ENCODE measurements around the gene GSG1L.
A peak's percentile ranks its signal among the peaks of the same experiment; 100 is the strongest.

GSG1L gene

DNA sequence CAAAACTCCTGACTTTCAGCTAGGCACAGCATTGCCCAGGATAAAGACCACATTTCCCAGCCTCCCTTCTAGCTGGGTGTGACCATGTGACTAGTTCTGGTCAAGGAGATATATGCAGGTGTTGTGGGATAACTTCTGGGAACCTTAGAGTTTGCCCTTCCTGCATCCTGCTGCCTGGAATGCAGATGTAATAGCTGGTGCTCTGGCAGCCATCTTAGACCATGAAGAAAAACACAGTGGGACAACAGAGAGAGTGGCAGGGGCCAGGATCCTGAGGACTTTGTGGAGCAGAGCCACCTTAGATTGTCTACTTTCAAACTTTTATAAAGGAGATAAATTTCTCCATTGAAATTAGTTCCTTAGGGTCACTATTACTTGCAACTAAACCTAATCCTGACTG is 101.3 kb downstream of the GSG1L start:
- Histone ChIP-seq H3K4me1 (ENCODE audit: control insufficient read depth in 2 of 2, insufficient read depth in 1 of 2, low read depth in 1 of 2, low read length in 2 of 2) (no peaks in the 10 kb centered on the region), H3K27ac (replicated peaks; ENCODE audit: low read length) (no peak overlapping the region), H3K4me3 (ENCODE audit: low read length in 2 of 2) (no peak overlapping the region), H3K18ac (ENCODE audit: low read length) (no peak overlapping the region), H2BK12ac (ENCODE audit: low read length) (no peak overlapping the region), H3K9ac (ENCODE audit: low read depth, low read length, poor library complexity) (no peak overlapping the region), H4K91ac (ENCODE audit: low read depth, low read length, poor library complexity) (no peak overlapping the region), H2AK5ac (ENCODE audit: low read depth, low read length) (no peak overlapping the region), H3K27me3 (ENCODE audit: control insufficient read depth in 3 of 3, insufficient read depth in 3 of 3, low read depth in 1 of 3, low read length in 3 of 3) (no peaks in the 10 kb centered on the region), H3K9me3 (replicated peaks in 1 of 2; ENCODE audit: control insufficient read depth in 2 of 2, insufficient read depth in 1 of 2, low read depth in 1 of 2, low read length in 2 of 2) (no peaks in the 10 kb centered on the region), H3K23ac (ENCODE audit: low read depth, low read length, poor library complexity) (no peak overlapping the region), H3K36me3 (replicated peaks in 1 of 2; ENCODE audit: control insufficient read depth in 2 of 2, insufficient read depth in 2 of 2, low read length in 2 of 2) (no peaks in the 10 kb centered on the region), H2AFZ (ENCODE audit: low read length) (no peak overlapping the region), H3K14ac (ENCODE audit: low read length) (no peak overlapping the region), H2BK15ac (ENCODE audit: low read length) (no peak overlapping the region), H4K8ac (ENCODE audit: low read depth, low read length) (no peak overlapping the region), H2BK120ac (ENCODE audit: low read depth, low read length) (no peak overlapping the region), H3K4ac (ENCODE audit: low read length) (no peak overlapping the region), H2BK5ac (ENCODE audit: low read length) (no peak overlapping the region), H3K4me2 (ENCODE audit: insufficient read depth, low read length, poor library complexity, severe bottlenecking) (no peak overlapping the region), H3K79me1 (ENCODE audit: low read depth, low read length) (no peaks in the 10 kb centered on the region)
- no peak for DNase-seq (ENCODE audit: low spot score)

DNA sequence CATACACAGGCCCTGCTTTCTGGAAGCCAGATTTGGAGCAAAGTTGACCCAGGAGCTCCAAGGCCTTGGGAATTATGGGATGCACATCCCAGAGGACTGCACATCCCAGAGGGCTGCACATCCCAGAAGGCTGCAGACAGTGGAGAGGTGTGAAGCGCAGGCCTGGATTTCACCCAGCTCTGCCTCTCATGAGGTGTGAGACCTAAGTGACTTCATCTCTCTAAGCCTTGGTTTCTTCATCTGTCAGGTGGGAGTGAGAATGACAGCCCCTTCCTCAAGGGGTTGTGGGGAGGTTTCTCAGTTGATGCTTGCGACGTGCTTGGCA is 102.3 kb downstream of the GSG1L start:
- Histone ChIP-seq H4K8ac (ENCODE audit: low read depth, low read length) (no peak overlapping the region), H3K36me3 (replicated peaks in 1 of 2; ENCODE audit: control insufficient read depth in 2 of 2, insufficient read depth in 2 of 2, low read length in 2 of 2) (no peaks in the 10 kb centered on the region), H3K9me3 (replicated peaks in 1 of 2; ENCODE audit: control insufficient read depth in 2 of 2, insufficient read depth in 1 of 2, low read depth in 1 of 2, low read length in 2 of 2) (peaks cover 0 to 4% of the 10 kb centered on the region in 2 donors), H3K4me3 (ENCODE audit: low read length in 2 of 2) (no peak overlapping the region), H3K18ac (ENCODE audit: low read length) (no peak overlapping the region), H3K4ac (ENCODE audit: low read length) (no peak overlapping the region), H3K4me2 (ENCODE audit: insufficient read depth, low read length, poor library complexity, severe bottlenecking) (no peak overlapping the region), H3K27me3 (ENCODE audit: control insufficient read depth in 3 of 3, insufficient read depth in 3 of 3, low read depth in 1 of 3, low read length in 3 of 3) (no peaks in the 10 kb centered on the region), H3K79me1 (ENCODE audit: low read depth, low read length) (no peaks in the 10 kb centered on the region), H3K23ac (ENCODE audit: low read depth, low read length, poor library complexity) (no peak overlapping the region), H3K14ac (ENCODE audit: low read length) (no peak overlapping the region), H2BK15ac (ENCODE audit: low read length) (no peak overlapping the region), H2BK12ac (ENCODE audit: low read length) (no peak overlapping the region), H2AK5ac (ENCODE audit: low read depth, low read length) (no peak overlapping the region), H4K91ac (ENCODE audit: low read depth, low read length, poor library complexity) (no peak overlapping the region), H3K27ac (replicated peaks; ENCODE audit: low read length) (no peak overlapping the region), H2BK120ac (ENCODE audit: low read depth, low read length) (no peak overlapping the region), H2AFZ (ENCODE audit: low read length) (no peak overlapping the region), H2BK5ac (ENCODE audit: low read length) (no peak overlapping the region), H3K9ac (ENCODE audit: low read depth, low read length, poor library complexity) (no peak overlapping the region), H3K4me1 (ENCODE audit: control insufficient read depth in 2 of 2, insufficient read depth in 1 of 2, low read depth in 1 of 2, low read length in 2 of 2) (no peaks in the 10 kb centered on the region)
- no CpG with 5 or more reads among the region's 3 CpGs for WGBS, 2 donors (ENCODE audit: extremely low coverage in 2 of 2, insufficient read length in 2 of 2, insufficient replicate concordance in 1 of 2)
- DNase-seq (ENCODE audit: low spot score), result no peak

DNA sequence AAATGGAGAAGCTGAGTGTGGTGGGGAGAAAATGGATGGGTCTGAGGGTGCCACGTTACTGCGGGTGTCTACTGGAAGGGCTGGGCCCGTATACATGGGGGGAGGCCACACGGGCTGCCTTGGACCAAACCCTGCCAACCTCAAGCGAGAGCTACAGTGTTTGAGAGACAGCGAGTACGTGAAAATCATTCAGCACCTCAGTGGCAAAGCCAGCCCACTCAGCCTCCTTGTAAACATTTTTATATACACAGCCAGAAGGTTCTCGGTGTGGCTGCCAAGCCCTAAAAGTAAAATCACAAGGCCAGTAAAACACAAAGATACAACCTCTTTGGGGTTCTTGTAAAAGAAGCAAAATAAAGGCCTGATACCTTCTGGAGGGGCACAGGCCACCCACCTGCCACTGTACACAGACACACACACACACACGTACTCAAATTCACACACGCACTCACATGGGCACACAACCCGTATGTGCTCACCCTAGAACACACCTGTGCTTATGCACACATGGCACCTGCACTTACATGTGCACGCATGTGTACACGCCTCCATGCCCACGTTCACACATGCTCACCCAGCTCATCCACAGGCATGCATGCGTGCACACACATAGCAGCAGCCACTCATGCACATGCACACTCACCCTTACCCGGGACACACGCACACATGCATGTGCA is 102.8 kb downstream of the GSG1L start:
- no peaks in the 10 kb centered on the region for H3K36me3 ChIP-seq (replicated peaks in 1 of 2; ENCODE audit: control insufficient read depth in 2 of 2, insufficient read depth in 2 of 2, low read length in 2 of 2)
- H3K4me3 ChIP-seq (ENCODE audit: low read length in 2 of 2), result peak overlapping the region in 1 of 2 donors; percentile 33
- H3K9ac ChIP-seq (ENCODE audit: low read depth, low read length, poor library complexity), result peak overlapping the region; percentile 80

GRCh38 chr16:27959914-27960313 is 103.6 kb downstream of the GSG1L start:
- no CpG with 5 or more reads among the region's 4 CpGs for WGBS, 2 donors (ENCODE audit: extremely low coverage in 2 of 2, insufficient read length in 2 of 2, insufficient replicate concordance in 1 of 2)
- no peaks in the 10 kb centered on the region for H3K79me1 ChIP-seq (ENCODE audit: low read depth, low read length)
- no peak overlapping the region for H2BK5ac ChIP-seq (ENCODE audit: low read length)
- peaks cover 0 to 5% of the 10 kb centered on the region in 2 donors for H3K9me3 ChIP-seq (replicated peaks in 1 of 2; ENCODE audit: control insufficient read depth in 2 of 2, insufficient read depth in 1 of 2, low read depth in 1 of 2, low read length in 2 of 2)
- no peak overlapping the region for H2AFZ ChIP-seq (ENCODE audit: low read length)
- H3K27ac ChIP-seq (replicated peaks; ENCODE audit: low read length), result no peak overlapping the region
- no peak overlapping the region for H3K14ac ChIP-seq (ENCODE audit: low read length)
- H3K27me3 ChIP-seq (ENCODE audit: control insufficient read depth in 3 of 3, insufficient read depth in 3 of 3, low read depth in 1 of 3, low read length in 3 of 3), result no peaks in the 10 kb centered on the region
- H2AK5ac ChIP-seq (ENCODE audit: low read depth, low read length), result no peak overlapping the region
- H2BK15ac ChIP-seq (ENCODE audit: low read length), result no peak overlapping the region
- H3K4me1 ChIP-seq (ENCODE audit: control insufficient read depth in 2 of 2, insufficient read depth in 1 of 2, low read depth in 1 of 2, low read length in 2 of 2), result no peaks in the 10 kb centered on the region
- no peaks in the 10 kb centered on the region for H3K36me3 ChIP-seq (replicated peaks in 1 of 2; ENCODE audit: control insufficient read depth in 2 of 2, insufficient read depth in 2 of 2, low read length in 2 of 2)
- no peak overlapping the region for H3K9ac ChIP-seq (ENCODE audit: low read depth, low read length, poor library complexity)
- H4K91ac ChIP-seq (ENCODE audit: low read depth, low read length, poor library complexity), result no peak overlapping the region
- H3K4me2 ChIP-seq (ENCODE audit: insufficient read depth, low read length, poor library complexity, severe bottlenecking), result no peak overlapping the region
- no peak overlapping the region for H2BK12ac ChIP-seq (ENCODE audit: low read length)
- H3K23ac ChIP-seq (ENCODE audit: low read depth, low read length, poor library complexity), result no peak overlapping the region
- H3K4ac ChIP-seq (ENCODE audit: low read length), result no peak overlapping the region
- no peak overlapping the region for H4K8ac ChIP-seq (ENCODE audit: low read depth, low read length)
- H3K4me3 ChIP-seq (ENCODE audit: low read length in 2 of 2), result no peak overlapping the region
- H3K18ac ChIP-seq (ENCODE audit: low read length), result no peak overlapping the region
- no peak overlapping the region for H2BK120ac ChIP-seq (ENCODE audit: low read depth, low read length)
- DNase-seq (ENCODE audit: low spot score), result no peak

More for the DNA sequence above, 102.8 kb downstream of the GSG1L start:
- no peak overlapping the region for H3K4me2 ChIP-seq (ENCODE audit: insufficient read depth, low read length, poor library complexity, severe bottlenecking)
- no peaks in the 10 kb centered on the region for H3K27me3 ChIP-seq (ENCODE audit: control insufficient read depth in 3 of 3, insufficient read depth in 3 of 3, low read depth in 1 of 3, low read length in 3 of 3)
- WGBS, 2 donors (ENCODE audit: extremely low coverage in 2 of 2, insufficient read length in 2 of 2, insufficient replicate concordance in 1 of 2), result no CpG with 5 or more reads among the region's 17 CpGs
- H3K18ac ChIP-seq (ENCODE audit: low read length), result no peak overlapping the region
- H2BK120ac ChIP-seq (ENCODE audit: low read depth, low read length), result no peak overlapping the region
- no peak overlapping the region for H3K27ac ChIP-seq (replicated peaks; ENCODE audit: low read length)
- H3K23ac ChIP-seq (ENCODE audit: low read depth, low read length, poor library complexity), result no peak overlapping the region
- H4K91ac ChIP-seq (ENCODE audit: low read depth, low read length, poor library complexity), result no peak overlapping the region
- H2AK5ac ChIP-seq (ENCODE audit: low read depth, low read length), result no peak overlapping the region
- H2BK15ac ChIP-seq (ENCODE audit: low read length), result no peak overlapping the region
- no peaks in the 10 kb centered on the region for H3K4me1 ChIP-seq (ENCODE audit: control insufficient read depth in 2 of 2, insufficient read depth in 1 of 2, low read depth in 1 of 2, low read length in 2 of 2)
- H2BK12ac ChIP-seq (ENCODE audit: low read length), result no peak overlapping the region
- H3K9me3 ChIP-seq (replicated peaks in 1 of 2; ENCODE audit: control insufficient read depth in 2 of 2, insufficient read depth in 1 of 2, low read depth in 1 of 2, low read length in 2 of 2), result peaks cover 0 to 5% of the 10 kb centered on the region in 2 donors
- no peak overlapping the region for H3K14ac ChIP-seq (ENCODE audit: low read length)
- H3K4ac ChIP-seq (ENCODE audit: low read length), result no peak overlapping the region
- DNase-seq (ENCODE audit: low spot score), result no peak
- H3K79me1 ChIP-seq (ENCODE audit: low read depth, low read length), result no peaks in the 10 kb centered on the region
- no peak overlapping the region for H2BK5ac ChIP-seq (ENCODE audit: low read length)
- no peak overlapping the region for H4K8ac ChIP-seq (ENCODE audit: low read depth, low read length)
- no peak overlapping the region for H2AFZ ChIP-seq (ENCODE audit: low read length)
